ENCODE data around the gene MTCL1.
A peak's percentile ranks its signal among the peaks of the same experiment; 100 is the strongest.

The MTCL1 gene

GRCh38 chr18:8705238-8705960 lies at the start of gene MTCL1:
MTCL1 (plus strand) TSS chr18:8705556; CDS start chr18:8705661, 105 bp downstream.
- peak; percentile 35 for DNase-seq (ENCODE audit: extremely low spot score, insufficient read length, low read depth)
- FAIRE-seq, result no peak

- DNase-seq (ENCODE audit: extremely low spot score, insufficient read length, low read depth) (no peak), FAIRE-seq (no peak)
Measured at GRCh38 chr18:8656232-8656631, 49.1 kb upstream of the MTCL1 start.

- DNase-seq (ENCODE audit: extremely low spot score, insufficient read length, low read depth), result no peak
- FAIRE-seq, result no peak
Measured at GRCh38 chr18:8657050-8657820, 48.1 kb upstream of the MTCL1 start.

GRCh38 chr18:8657873-8658470 lies 47.4 kb upstream of the MTCL1 start:
- DNase-seq (ENCODE audit: extremely low spot score, insufficient read length, low read depth) (no peak), FAIRE-seq (no peak)

GRCh38 chr18:8658858-8659485 lies 46.4 kb upstream of the MTCL1 start:
- FAIRE-seq (no peak), DNase-seq (ENCODE audit: extremely low spot score, insufficient read length, low read depth) (no peak)

- DNase-seq (ENCODE audit: extremely low spot score, insufficient read length, low read depth) (no peak), FAIRE-seq (no peak)
Measured at GRCh38 chr18:8659609-8660242, 45.6 kb upstream of the MTCL1 start.

- FAIRE-seq (no peak), DNase-seq (ENCODE audit: extremely low spot score, insufficient read length, low read depth) (no peak)
Measured at GRCh38 chr18:8660316-8660715, 45.0 kb upstream of the MTCL1 start.

- DNase-seq (ENCODE audit: extremely low spot score, insufficient read length, low read depth), result no peak
- FAIRE-seq, result no peak
Measured at GRCh38 chr18:8661754-8662559, 43.4 kb upstream of the MTCL1 start.

- FAIRE-seq, result no peak
- no peak for DNase-seq (ENCODE audit: extremely low spot score, insufficient read length, low read depth)
Measured at GRCh38 chr18:8662560-8663255, 42.6 kb upstream of the MTCL1 start.

GRCh38 chr18:8667846-8668245 lies 37.5 kb upstream of the MTCL1 start:
- DNase-seq (ENCODE audit: extremely low spot score, insufficient read length, low read depth) (no peak), FAIRE-seq (no peak)

- DNase-seq (ENCODE audit: extremely low spot score, insufficient read length, low read depth), result no peak
- no peak for FAIRE-seq
Measured at GRCh38 chr18:8668381-8668780, 37.0 kb upstream of the MTCL1 start.

GRCh38 chr18:8669571-8669970 lies 35.8 kb upstream of the MTCL1 start:
- no peak for DNase-seq (ENCODE audit: extremely low spot score, insufficient read length, low read depth)
- no peak for FAIRE-seq

- DNase-seq (ENCODE audit: extremely low spot score, insufficient read length, low read depth) (no peak), FAIRE-seq (no peak)
Measured at GRCh38 chr18:8673256-8674209, 31.8 kb upstream of the MTCL1 start.

- FAIRE-seq (no peak), DNase-seq (ENCODE audit: extremely low spot score, insufficient read length, low read depth) (no peak)
Measured at GRCh38 chr18:8675057-8675456, 30.3 kb upstream of the MTCL1 start.

GRCh38 chr18:8681196-8681595 lies 24.2 kb upstream of the MTCL1 start:
- FAIRE-seq (no peak), DNase-seq (ENCODE audit: extremely low spot score, insufficient read length, low read depth) (no peak)

GRCh38 chr18:8684577-8684976 lies 20.8 kb upstream of the MTCL1 start:
- DNase-seq (ENCODE audit: extremely low spot score, insufficient read length, low read depth), result no peak
- no peak for FAIRE-seq

- DNase-seq (ENCODE audit: extremely low spot score, insufficient read length, low read depth) (no peak), FAIRE-seq (no peak)
Measured at GRCh38 chr18:8685141-8685913, 20.0 kb upstream of the MTCL1 start.
